Activated CD4-positive, alpha-beta T cell treated with anti-CD3 and anti-CD28 coated beads, Interleukin-10, Interleukin-2, amounts not matched to agents 100 ng/mL and 50 ng/mL, durations not matched to agents 16 hours and 8 hours (primary cell): ENCODE measurements around the gene SPATS2.
A peak's percentile ranks its signal among the peaks of the same experiment; 100 is the strongest.

Experiments
- DNase-seq: peaks from one replicate; pipeline ENCODE4 v3.0.0-alpha.2; 2020

The SPATS2 gene

GRCh38 chr12:49543914-49544815 lies 176.9 kb downstream of the SPATS2 start:
- no peak for DNase-seq

GRCh38 chr12:49545815-49546214 lies 178.6 kb downstream of the SPATS2 start:
- no peak for DNase-seq

- no peak for DNase-seq
These were observed 179.2 kb downstream of the SPATS2 start for GRCh38 chr12:49546481-49546880.

- DNase-seq = no peak
These were observed 179.9 kb downstream of the SPATS2 start for GRCh38 chr12:49547090-49547690.

GRCh38 chr12:49548481-49548821 lies 181.2 kb downstream of the SPATS2 start:
- no peak for DNase-seq

- no peak for DNase-seq
These were observed 181.8 kb downstream of the SPATS2 start for GRCh38 chr12:49548822-49549648.

- no peak for DNase-seq
These were observed 182.8 kb downstream of the SPATS2 start for GRCh38 chr12:49549735-49550692.

GRCh38 chr12:49550693-49551252 lies 183.5 kb downstream of the SPATS2 start:
- no peak for DNase-seq

GRCh38 chr12:49552014-49552413 lies 184.8 kb downstream of the SPATS2 start:
- no peak for DNase-seq

- DNase-seq = no peak
These were observed 185.2 kb downstream of the SPATS2 start for GRCh38 chr12:49552425-49552824.

- no peak for DNase-seq
These were observed 185.6 kb downstream of the SPATS2 start for GRCh38 chr12:49552899-49553298.

GRCh38 chr12:49553512-49554088 lies 186.3 kb downstream of the SPATS2 start:
- peak; percentile 42 for DNase-seq

- no peak for DNase-seq
These were observed 187.0 kb downstream of the SPATS2 start for GRCh38 chr12:49554266-49554665.

- DNase-seq = no peak
These were observed 188.5 kb downstream of the SPATS2 start for GRCh38 chr12:49555631-49556390.

- no peak for DNase-seq
These were observed 189.3 kb downstream of the SPATS2 start for GRCh38 chr12:49556391-49557186.

- no peak for DNase-seq
These were observed 190.1 kb downstream of the SPATS2 start for GRCh38 chr12:49557187-49557916.

GRCh38 chr12:49557917-49558215 lies 190.6 kb downstream of the SPATS2 start:
- DNase-seq = no peak

GRCh38 chr12:49558526-49558925 lies 191.3 kb downstream of the SPATS2 start:
- no peak for DNase-seq

- no peak for DNase-seq
These were observed 191.9 kb downstream of the SPATS2 start for GRCh38 chr12:49559011-49559675.
